NCI-H2227 (cell line): ENCODE data around the gene PRCP.
A peak's percentile ranks its signal among the peaks of the same experiment; 100 is the strongest.
"Not testable (repeated sequence)": the region's sequence is repeated elsewhere in the genome, so short reads cannot be mapped to it uniquely, and the experiment has no call there.

ENCODE experiments used
- DNase-seq: peaks from one replicate; lab custom pipeline; 2025; ENCODE audit not compliant: unreplicated experiment; lab: John Stamatoyannopoulos, UW

Gene PRCP

DNA sequence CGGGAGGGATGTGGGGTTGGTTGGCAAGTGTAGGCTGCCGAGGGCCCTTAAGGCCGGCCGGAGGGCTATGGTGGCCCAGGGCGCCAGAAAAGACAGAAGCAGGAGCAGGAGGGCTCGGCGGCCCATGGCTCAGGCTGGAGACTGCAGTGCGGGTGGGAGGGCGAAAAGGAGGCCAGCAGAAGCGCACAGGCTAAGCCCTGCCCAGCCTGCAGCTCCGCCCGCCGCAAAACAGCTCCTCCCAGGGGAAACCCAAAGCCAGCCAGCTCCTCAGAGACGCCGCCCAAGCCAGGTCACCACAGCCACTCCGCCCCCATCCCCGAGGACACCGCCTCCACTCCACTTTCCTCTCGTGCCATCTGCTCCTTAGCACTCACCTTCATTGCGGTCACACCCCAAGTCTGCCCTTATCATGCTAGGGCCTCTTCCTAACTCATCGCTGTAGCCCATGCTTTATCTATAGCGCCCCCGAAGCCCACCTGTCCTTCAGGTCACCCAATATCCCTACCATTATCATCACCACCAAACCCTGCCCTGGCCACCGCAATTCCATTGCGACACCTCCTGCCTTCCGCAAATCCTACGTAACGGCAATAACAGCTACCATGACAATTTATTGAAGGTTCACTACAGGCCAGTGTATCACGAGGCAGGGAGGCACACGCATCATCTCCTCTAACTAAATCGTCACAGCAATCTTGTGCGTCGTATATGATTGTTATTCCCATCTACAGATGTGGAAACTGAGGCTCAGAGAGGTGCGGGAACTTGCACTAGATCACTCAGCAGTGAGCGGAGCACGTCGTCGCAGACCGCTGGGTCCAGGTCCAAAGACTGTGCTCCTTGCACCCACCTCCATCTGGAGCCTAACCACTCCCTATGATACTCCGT, at the start of gene PRCP:
Gene PRCP (minus strand): TSS at position 154 of the 888 bp plus-strand sequence. CDS start 28 bp downstream, at position 126.
- peak; percentile 84 for DNase-seq

DNA sequence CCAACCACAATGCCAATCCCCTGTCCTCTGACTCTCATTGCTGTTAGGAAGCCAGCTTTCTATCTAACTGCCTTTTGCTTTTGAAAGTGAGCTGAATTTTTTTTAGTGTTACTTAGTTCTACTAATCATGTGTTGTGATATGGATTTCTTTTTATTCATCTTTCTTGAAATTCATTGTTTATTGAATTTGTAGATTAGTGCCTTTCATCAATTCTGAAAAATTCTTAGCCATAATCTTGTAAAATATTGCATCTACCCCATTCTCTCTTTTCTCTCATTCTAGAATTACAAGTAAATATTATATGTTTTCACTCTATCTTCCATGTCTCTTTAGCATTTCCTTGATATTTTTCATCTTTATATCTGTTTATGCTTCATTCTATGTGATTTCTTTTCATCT, 49.1 kb upstream of the PRCP start:
- no peak for DNase-seq

DNA sequence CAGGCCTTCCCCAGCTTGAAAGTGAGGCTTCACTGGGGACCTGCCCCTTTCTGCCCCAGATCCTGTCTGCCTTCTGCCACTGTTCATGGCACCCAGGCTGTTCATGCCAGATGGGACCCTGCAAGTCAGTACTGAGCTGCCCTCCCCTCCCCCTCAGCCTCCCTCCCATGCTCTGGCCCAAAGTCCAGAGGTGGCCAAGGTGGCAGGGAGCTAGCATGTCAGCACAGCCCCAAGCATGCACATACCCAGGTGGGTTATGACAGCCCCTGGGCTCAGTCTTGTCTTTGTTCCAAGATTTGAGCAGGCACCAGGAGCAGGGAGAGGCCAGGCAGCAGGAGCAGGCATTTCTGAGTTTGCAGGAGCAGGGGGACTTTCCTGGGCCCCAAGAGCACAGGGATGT, 45.5 kb upstream of the PRCP start:
- no peak for DNase-seq

GRCh38 chr11:82945041-82945440, 44.8 kb upstream of the PRCP start:
- DNase-seq: not testable (repeated sequence)

DNA sequence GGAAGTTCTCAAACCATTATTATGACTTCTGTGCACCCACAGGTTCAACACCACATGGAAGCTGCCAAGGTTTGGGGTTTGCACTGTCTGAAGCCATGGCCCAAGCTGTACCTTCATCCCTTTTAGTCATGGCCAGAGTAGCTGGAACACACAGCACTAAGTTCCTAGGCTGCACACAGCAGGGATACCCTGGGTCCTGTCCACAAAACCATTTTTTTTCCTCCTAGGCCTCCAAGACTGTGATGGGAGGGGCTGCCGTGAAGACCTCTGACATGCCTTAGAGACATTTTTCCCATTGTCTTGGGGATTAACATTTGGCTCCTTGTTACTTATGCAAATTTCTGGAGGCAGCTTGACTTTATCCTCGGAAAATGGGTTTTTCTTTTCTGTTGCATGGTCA, 44.0 kb upstream of the PRCP start:
- no peak for DNase-seq

DNA sequence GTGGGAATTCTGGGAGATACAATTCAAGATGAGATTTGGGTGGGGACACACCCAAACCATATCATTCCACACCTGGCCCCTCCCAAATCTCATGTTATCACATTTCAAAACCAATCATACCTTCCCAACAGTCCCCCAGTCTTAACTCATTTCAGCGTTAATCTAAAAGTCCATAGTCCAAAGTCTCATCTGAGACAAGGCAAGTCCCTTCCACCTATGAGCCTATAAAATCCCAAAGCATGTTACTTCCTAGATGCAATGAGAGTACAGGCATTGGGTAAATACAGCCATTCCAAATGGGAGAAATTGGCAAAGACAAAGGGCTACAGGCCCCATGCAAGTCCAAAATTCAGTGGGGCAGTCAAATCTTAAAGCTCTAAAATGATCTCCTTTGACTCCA, 43.2 kb upstream of the PRCP start:
- DNase-seq: not testable (repeated sequence)

- DNase-seq: no peak
Measured at GRCh38 chr11:82942376-82942775, 42.1 kb upstream of the PRCP start.

GRCh38 chr11:82939456-82939855, 39.2 kb upstream of the PRCP start:
- no peak for DNase-seq

GRCh38 chr11:82937554-82937953, 37.3 kb upstream of the PRCP start:
- DNase-seq: no peak

DNA sequence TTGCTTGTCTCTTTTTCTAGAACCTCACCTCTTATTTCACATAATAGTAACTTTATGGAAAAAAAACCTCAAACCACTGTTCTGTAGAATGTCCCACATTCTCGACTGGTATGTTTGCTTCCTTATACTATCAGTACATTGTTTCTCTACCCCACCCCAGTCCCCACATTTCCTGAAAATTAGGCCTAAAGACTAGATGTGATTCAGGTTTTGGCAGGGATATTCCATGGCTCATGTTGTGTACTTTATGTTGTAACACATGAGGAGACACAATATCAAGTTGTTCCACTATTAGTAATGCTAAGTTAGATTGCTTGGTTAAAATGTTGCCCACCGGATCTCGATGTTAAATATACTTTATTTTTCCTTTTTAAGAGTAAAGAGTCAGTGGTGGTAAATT, 36.0 kb upstream of the PRCP start:
- DNase-seq: no peak

GRCh38 chr11:82932564-82932963, 32.3 kb upstream of the PRCP start:
- no peak for DNase-seq

- no peak for DNase-seq
Measured at GRCh38 chr11:82930734-82931133, 30.5 kb upstream of the PRCP start.

GRCh38 chr11:82930229-82930628, 30.0 kb upstream of the PRCP start:
- DNase-seq: no peak

DNA sequence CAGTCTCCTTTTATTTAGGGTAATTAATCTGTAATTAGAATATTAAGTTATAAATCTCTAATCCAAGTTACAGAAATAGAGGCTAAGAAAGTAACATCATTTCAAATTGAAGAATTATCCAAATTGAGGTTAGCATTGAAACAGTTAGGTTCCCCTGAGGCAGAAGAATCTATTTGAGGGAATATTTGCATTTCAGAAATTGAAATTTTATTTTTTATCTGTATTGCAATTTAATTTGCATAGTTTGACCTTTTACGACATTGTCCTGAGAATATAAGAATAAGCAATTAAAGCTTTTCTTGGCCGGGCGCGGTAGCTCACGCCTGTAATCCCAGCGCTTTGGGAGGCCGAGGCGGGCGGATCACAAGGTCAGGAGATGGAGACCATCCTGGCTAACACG, 28.9 kb upstream of the PRCP start:
- DNase-seq: no peak

- DNase-seq: peak; percentile 47
Measured at GRCh38 chr11:82927264-82927880, 27.1 kb upstream of the PRCP start.

- DNase-seq: no peak
Measured at GRCh38 chr11:82924522-82925224, 24.4 kb upstream of the PRCP start.

GRCh38 chr11:82922396-82923173, 22.4 kb upstream of the PRCP start:
- not testable (repeated sequence) for DNase-seq

- not testable (repeated sequence) for DNase-seq
Measured at GRCh38 chr11:82920227-82920626, 20.0 kb upstream of the PRCP start.

GRCh38 chr11:82919786-82920185, 19.6 kb upstream of the PRCP start:
- DNase-seq: not testable (repeated sequence)

GRCh38 chr11:82909015-82909640, 8.9 kb upstream of the PRCP start:
- no peak for DNase-seq

DNA sequence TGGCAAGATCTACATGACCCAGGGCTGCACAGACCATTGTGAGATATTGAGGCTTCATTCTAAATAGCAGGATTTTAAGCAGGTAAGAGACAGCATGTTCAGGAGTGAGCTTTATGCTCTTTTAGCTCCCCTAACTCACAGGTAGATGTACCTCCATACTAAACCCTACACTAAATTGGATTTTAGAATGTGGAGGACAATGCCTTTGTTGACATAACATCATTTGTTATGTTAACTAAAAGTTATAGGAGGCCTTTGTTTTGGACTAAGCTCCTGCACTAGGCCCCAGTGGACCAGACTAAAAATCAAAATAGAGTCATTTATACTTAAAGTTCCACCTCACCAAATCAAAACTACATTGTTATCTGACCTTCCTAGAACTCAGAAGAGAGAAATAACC, 8.1 kb upstream of the PRCP start:
- no peak for DNase-seq
